ENCODE results near the gene ACAD9.
"Not testable (repeated sequence)": the region's sequence is repeated elsewhere in the genome, so short reads cannot be mapped to it uniquely, and the experiment has no call there.

ACAD9 gene

GRCh38 chr3:128861491-128861890 lies 17.9 kb upstream of the ACAD9 start:
- no peak for DNase-seq (ENCODE audit: low read depth, low spot score)

GRCh38 chr3:128863560-128863959 lies 15.9 kb upstream of the ACAD9 start:
- no peak for DNase-seq (ENCODE audit: low read depth, low spot score)

GRCh38 chr3:128864351-128864811 lies 15.0 kb upstream of the ACAD9 start:
- no peak for DNase-seq (ENCODE audit: low read depth, low spot score)

- not testable (repeated sequence) for DNase-seq (ENCODE audit: low read depth, low spot score)
Measured at GRCh38 chr3:128864849-128865804, 14.3 kb upstream of the ACAD9 start.

- no peak for DNase-seq (ENCODE audit: low read depth, low spot score)
Measured at GRCh38 chr3:128867200-128868125, 12.0 kb upstream of the ACAD9 start.

- no peak for DNase-seq (ENCODE audit: low read depth, low spot score)
Measured at GRCh38 chr3:128870347-128870746, 9.1 kb upstream of the ACAD9 start.

GRCh38 chr3:128872282-128872681 lies 7.1 kb upstream of the ACAD9 start:
- no peak for DNase-seq (ENCODE audit: low read depth, low spot score)

GRCh38 chr3:128872744-128873143 lies 6.7 kb upstream of the ACAD9 start:
- DNase-seq (ENCODE audit: low read depth, low spot score): no peak

- no peak for DNase-seq (ENCODE audit: low read depth, low spot score)
Measured at GRCh38 chr3:128873244-128874022, 6.0 kb upstream of the ACAD9 start.

- DNase-seq (ENCODE audit: low read depth, low spot score): no peak
Measured at GRCh38 chr3:128874481-128875180, 4.8 kb upstream of the ACAD9 start.

GRCh38 chr3:128875556-128876120 lies 3.8 kb upstream of the ACAD9 start:
- peak; percentile 28 for DNase-seq (ENCODE audit: low read depth, low spot score)

GRCh38 chr3:128878011-128878457 lies 1.4 kb upstream of the ACAD9 start:
- no peak for DNase-seq (ENCODE audit: low read depth, low spot score)

- DNase-seq (ENCODE audit: low read depth, low spot score): no peak
Measured at GRCh38 chr3:128878556-128879124, 780 bp upstream of the ACAD9 start.

GRCh38 chr3:128879991-128880390 lies 571 bp downstream of the ACAD9 start:
- DNase-seq (ENCODE audit: low read depth, low spot score): no peak

GRCh38 chr3:128880455-128880854 lies 1.0 kb downstream of the ACAD9 start:
- not testable (repeated sequence) for DNase-seq (ENCODE audit: low read depth, low spot score)

GRCh38 chr3:128881576-128881975 lies 2.2 kb downstream of the ACAD9 start:
- no peak for DNase-seq (ENCODE audit: low read depth, low spot score)

- DNase-seq (ENCODE audit: low read depth, low spot score): no peak
Measured at GRCh38 chr3:128882719-128883118, 3.3 kb downstream of the ACAD9 start.

- DNase-seq (ENCODE audit: low read depth, low spot score): no peak
Measured at GRCh38 chr3:128884992-128885391, 5.6 kb downstream of the ACAD9 start.

GRCh38 chr3:128889139-128889894 lies 9.9 kb downstream of the ACAD9 start:
- no peak for DNase-seq (ENCODE audit: low read depth, low spot score)

Measured in activated CD4-positive, CD25-positive, alpha-beta regulatory T cell treated with anti-CD3 and anti-CD28 coated beads, Interleukin-2, amount 50 U/mL, for 16 hours (primary cell).